ENCODE measurements around the gene CTLA4. TPM values are rescaled to one million over a fixed set of nuclear protein-coding genes. Genes with fewer than 3 reads are reported as not detected.
A peak's percentile ranks its signal among the peaks of the same experiment; 100 is the strongest.
"Not testable (repeated sequence)": the region's sequence is repeated elsewhere in the genome, so short reads cannot be mapped to it uniquely, and the experiment has no call there.

Gene CTLA4
- total and polyA plus RNA-seq, 7 experiments from 2014 or later = 1.9 to 36.7 (median 10.7) TPM

DNA sequence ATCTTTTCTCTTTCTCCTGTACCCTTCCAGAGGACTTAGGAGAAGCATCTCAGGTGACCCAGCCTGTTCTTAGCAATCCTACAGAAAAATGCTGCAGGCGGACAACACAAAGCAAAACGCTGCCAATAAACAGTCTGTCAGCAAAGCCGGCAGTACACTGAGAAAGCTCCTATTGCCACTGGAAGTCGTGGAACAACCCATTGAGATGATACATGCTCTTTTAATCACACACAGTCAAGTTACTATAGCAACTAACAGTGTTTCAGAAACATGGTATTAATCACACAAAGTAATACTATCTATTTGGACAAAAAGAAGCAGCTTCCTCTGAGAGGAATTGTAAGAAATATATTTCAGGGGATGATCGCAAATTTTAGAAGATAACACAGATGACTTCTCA is 10.5 kb downstream of the CTLA4 start:
- intact Hi-C loops (cut with micrococcal nuclease) = loop anchor here in 1 of 2 donors (2.0 kb wide), 1 partner anchor 19 kb away; no protein-coding TSS in a partner anchor

DNA sequence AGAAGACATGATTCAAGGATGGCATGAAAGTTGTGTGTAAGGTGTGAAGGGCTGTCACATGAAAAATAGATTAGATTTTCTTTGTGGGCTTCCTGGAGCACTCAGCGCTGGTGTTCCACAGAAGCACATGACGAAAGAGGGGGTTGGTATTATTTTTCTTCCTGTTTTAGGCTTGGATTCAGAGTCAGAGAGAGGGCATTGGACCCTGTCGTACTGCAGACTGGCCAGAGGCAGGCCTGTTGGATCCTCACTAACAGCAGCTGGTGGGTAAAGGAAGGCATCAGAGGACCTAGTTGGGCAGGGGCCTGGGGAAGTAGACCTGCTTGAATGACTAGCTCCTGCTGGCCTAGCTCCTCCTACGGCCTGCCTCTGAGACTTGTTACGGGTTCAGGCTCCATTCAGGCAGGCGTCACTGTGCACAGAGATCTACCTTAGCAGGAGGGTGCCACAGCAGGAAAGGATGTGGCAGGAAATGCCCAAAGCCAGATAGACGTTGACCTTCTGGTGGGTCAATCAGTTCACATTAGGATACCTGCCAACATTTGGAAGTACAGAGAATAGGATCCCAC is 13.1 kb downstream of the CTLA4 start:
- peaks cover 0 to 15% (median 3%) of the 10 kb centered on the region in 5 donors for H3K36me3 Mint-ChIP-seq
- Histone ChIP-seq H3K27ac (ENCODE audit: low read depth, low read length) (no peak overlapping the region), H3K9me3 (ENCODE audit: control insufficient read depth in 2 of 3, low read length in 3 of 3) (no peaks in the 10 kb centered on the region), H3K4me3 (ENCODE audit: low read length) (no peak overlapping the region), H3K36me3 (ENCODE audit: control insufficient read depth in 2 of 3, insufficient read depth in 3 of 3, low read length in 3 of 3) (no peaks in the 10 kb centered on the region), H3K27me3 (ENCODE audit: control insufficient read depth in 2 of 2, insufficient read depth in 2 of 2, low read length in 2 of 2) (no peaks in the 10 kb centered on the region), H3K4me1 (ENCODE audit: control insufficient read depth in 2 of 2, insufficient read depth in 2 of 2, low read length in 2 of 2) (no peaks in the 10 kb centered on the region)
- DNase-seq = no peak
- ChIA-PET CTCF (interaction anchor here (0.5 to 1.5 kb wide), 2 partner anchors 10 to 394 kb away, joined by 3 read pairs; no protein-coding TSS in a partner anchor), POLR2A (interaction anchor here (0.9 to 2.0 kb wide), 3 partner anchors 9 to 14 kb away, joined by 3 to 6 read pairs (median 5); no protein-coding TSS in a partner anchor)
- H3K4me3 Mint-ChIP-seq = no peak overlapping the region
- H3K27me3 Mint-ChIP-seq = no peaks in the 10 kb centered on the region
- intact Hi-C loops (cut with micrococcal nuclease) = no loop called here
- no peak overlapping the region for H3K27ac Mint-ChIP-seq
- no peak for ATAC-seq
- peaks cover 0 to 8% (median 0%) of the 10 kb centered on the region in 11 donors for H3K9me3 Mint-ChIP-seq
- H3K4me1 Mint-ChIP-seq = peaks cover 0 to 18% (median 6%) of the 10 kb centered on the region in 7 donors

More for the DNA sequence above, 10.5 kb downstream of the CTLA4 start:
- DNase-seq = no peak
- POLR2A ChIA-PET = interaction anchor here (1.0 kb wide), 1 partner anchor 18 kb away, joined by 3 read pairs; no protein-coding TSS in a partner anchor
- H3K9me3 Mint-ChIP-seq = peaks cover 0 to 18% (median 0%) of the 10 kb centered on the region in 11 donors
- Histone ChIP-seq H3K4me1 (ENCODE audit: control insufficient read depth in 2 of 2, insufficient read depth in 2 of 2, low read length in 2 of 2) (peaks cover 9 to 10% of the 10 kb centered on the region in 2 donors), H3K36me3 (ENCODE audit: control insufficient read depth in 2 of 3, insufficient read depth in 3 of 3, low read length in 3 of 3) (peaks cover 0 to 4% (median 0%) of the 10 kb centered on the region in 3 experiments), H3K27me3 (ENCODE audit: control insufficient read depth in 2 of 2, insufficient read depth in 2 of 2, low read length in 2 of 2) (no peaks in the 10 kb centered on the region), H3K27ac (ENCODE audit: low read depth, low read length) (no peak overlapping the region), H3K4me3 (ENCODE audit: low read length) (no peak overlapping the region), H3K9me3 (ENCODE audit: control insufficient read depth in 2 of 3, low read length in 3 of 3) (no peaks in the 10 kb centered on the region)
- peak overlapping the region in 3 of 9 donors; percentile 2 to 78 (median 48) for H3K27ac Mint-ChIP-seq
- no peak for ATAC-seq
- peaks cover 8 to 39% (median 15%) of the 10 kb centered on the region in 5 donors for H3K36me3 Mint-ChIP-seq
- H3K4me1 Mint-ChIP-seq = peaks cover 13 to 34% (median 27%) of the 10 kb centered on the region in 7 donors
- CTCF ChIA-PET = no interaction called here
- no peak overlapping the region for H3K4me3 Mint-ChIP-seq
- H3K27me3 Mint-ChIP-seq = no peaks in the 10 kb centered on the region

DNA sequence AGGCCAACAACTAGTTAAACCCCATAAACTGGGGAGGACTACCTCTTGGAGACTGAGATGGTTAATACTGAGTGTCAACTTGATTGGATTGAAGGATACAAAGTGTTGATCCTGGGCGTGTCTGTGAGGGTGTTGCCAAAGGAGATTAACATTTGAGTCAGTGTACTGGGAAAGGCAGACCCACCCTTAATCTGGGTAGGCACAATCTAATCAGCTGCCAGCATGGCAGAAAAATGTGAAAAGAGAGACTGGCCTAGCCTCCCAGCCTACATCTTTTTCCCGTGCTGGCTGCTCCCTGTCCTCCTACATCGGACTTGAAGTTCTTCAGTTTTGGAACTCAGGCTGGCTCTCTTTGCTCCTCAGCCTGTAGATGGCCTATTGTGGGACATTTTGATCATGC is 13.6 kb downstream of the CTLA4 start:
- CTCF ChIA-PET; H3K4me1 ChIP-seq (ENCODE audit: control insufficient read depth in 2 of 2, insufficient read depth in 2 of 2, low read length in 2 of 2): not testable (repeated sequence)

DNA sequence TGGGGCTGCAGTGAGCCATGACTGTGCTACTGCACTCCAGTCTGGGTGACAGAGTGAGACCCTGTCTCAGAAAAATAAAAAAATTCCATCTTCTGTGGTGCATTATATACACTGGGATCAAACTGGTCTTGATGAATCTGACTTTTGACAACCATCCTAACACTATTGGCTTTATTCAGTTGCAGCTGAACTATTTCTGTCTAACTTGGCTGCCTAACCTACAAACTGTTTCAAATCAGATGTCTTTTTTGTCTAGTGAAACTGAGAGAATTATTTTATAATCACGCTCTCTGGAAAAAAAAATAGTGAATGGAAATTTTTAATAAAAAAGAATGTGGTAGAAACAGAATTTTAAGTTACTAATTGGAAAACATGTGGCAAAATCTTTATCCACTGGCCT is 15.0 kb downstream of the CTLA4 start:
- H3K4me3 Mint-ChIP-seq = no peak overlapping the region
- Histone ChIP-seq H3K9me3 (ENCODE audit: control insufficient read depth in 2 of 3, low read length in 3 of 3) (no peaks in the 10 kb centered on the region), H3K36me3 (ENCODE audit: control insufficient read depth in 2 of 3, insufficient read depth in 3 of 3, low read length in 3 of 3) (no peaks in the 10 kb centered on the region), H3K27me3 (ENCODE audit: control insufficient read depth in 2 of 2, insufficient read depth in 2 of 2, low read length in 2 of 2) (no peaks in the 10 kb centered on the region), H3K4me1 (ENCODE audit: control insufficient read depth in 2 of 2, insufficient read depth in 2 of 2, low read length in 2 of 2) (no peaks in the 10 kb centered on the region), H3K4me3 (ENCODE audit: low read length) (no peak overlapping the region), H3K27ac (ENCODE audit: low read depth, low read length) (no peak overlapping the region)
- H3K27ac Mint-ChIP-seq = no peak overlapping the region
- CTCF ChIA-PET = no interaction called here
- ATAC-seq = no peak
- intact Hi-C loops (cut with micrococcal nuclease) = no loop called here
- DNase-seq = no peak
- H3K4me1 Mint-ChIP-seq = peaks cover 0 to 21% (median 6%) of the 10 kb centered on the region in 7 donors
- POLR2A ChIA-PET = no interaction called here
- H3K27me3 Mint-ChIP-seq = no peaks in the 10 kb centered on the region
- peaks cover 0 to 15% (median 0%) of the 10 kb centered on the region in 5 donors for H3K36me3 Mint-ChIP-seq
- no peaks in the 10 kb centered on the region for H3K9me3 Mint-ChIP-seq

More for the DNA sequence above, 13.6 kb downstream of the CTLA4 start:
- H3K4me3 Mint-ChIP-seq; H3K9me3 Mint-ChIP-seq; H3K27ac Mint-ChIP-seq; H3K27me3 Mint-ChIP-seq; H3K4me3 ChIP-seq (ENCODE audit: low read length); ATAC-seq; DNase-seq; POLR2A ChIA-PET; intact Hi-C loops (cut with micrococcal nuclease); H3K36me3 ChIP-seq (ENCODE audit: control insufficient read depth in 2 of 3, insufficient read depth in 3 of 3, low read length in 3 of 3); H3K9me3 ChIP-seq (ENCODE audit: control insufficient read depth in 2 of 3, low read length in 3 of 3); H3K27ac ChIP-seq (ENCODE audit: low read depth, low read length); H3K27me3 ChIP-seq (ENCODE audit: control insufficient read depth in 2 of 2, insufficient read depth in 2 of 2, low read length in 2 of 2): not testable (repeated sequence)
- Mint-ChIP-seq H3K36me3 (peaks cover 0 to 10% (median 0%) of the 10 kb centered on the region in 5 donors), H3K4me1 (peaks cover 0 to 15% (median 7%) of the 10 kb centered on the region in 7 donors)

DNA sequence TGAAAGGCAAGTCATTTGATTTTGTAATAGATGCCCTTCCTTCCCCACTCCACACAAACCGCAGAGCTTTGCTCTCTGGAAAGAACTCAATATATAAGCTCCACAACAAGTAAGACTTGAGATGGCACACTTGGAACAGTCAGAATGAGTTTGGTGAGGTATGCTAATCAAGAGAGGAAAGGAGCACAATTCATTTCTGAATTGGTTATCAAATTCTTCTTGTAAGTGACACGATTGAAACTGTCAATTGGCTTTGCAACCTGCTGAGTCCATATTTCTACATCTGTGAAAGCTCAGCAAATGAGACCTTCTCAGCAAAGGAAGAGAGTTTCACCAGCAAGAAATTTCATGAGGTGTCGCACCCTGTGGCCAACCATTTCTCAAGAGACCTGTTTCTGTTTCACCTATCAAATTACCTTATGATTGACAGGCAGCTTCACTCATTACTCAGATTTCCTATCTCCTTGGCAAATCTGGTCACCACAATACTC is 19.1 kb downstream of the CTLA4 start:
- H3K27ac ChIP-seq (ENCODE audit: low read depth, low read length) = no peak overlapping the region
- no peak overlapping the region for H3K4me3 Mint-ChIP-seq
- H3K9me3 ChIP-seq (ENCODE audit: control insufficient read depth in 2 of 3, low read length in 3 of 3) = no peaks in the 10 kb centered on the region
- H3K4me1 ChIP-seq (ENCODE audit: control insufficient read depth in 2 of 2, insufficient read depth in 2 of 2, low read length in 2 of 2) = no peaks in the 10 kb centered on the region
- ChIA-PET CTCF (no interaction called here), POLR2A (interaction anchor here (0.8 to 1.9 kb wide), 5 partner anchors 11 to 52 kb away, joined by 3 to 6 read pairs (median 5); no protein-coding TSS in a partner anchor)
- peak overlapping the region in 1 of 9 donors; percentile 66 for H3K27ac Mint-ChIP-seq
- peaks cover 0 to 15% (median 0%) of the 10 kb centered on the region in 5 donors for H3K36me3 Mint-ChIP-seq
- peaks cover 0 to under 1% (median 0%) of the 10 kb centered on the region in 5 donors for H3K27me3 Mint-ChIP-seq
- peaks cover 0 to 43% (median 0%) of the 10 kb centered on the region in 7 donors for H3K4me1 Mint-ChIP-seq
- DNase-seq = no peak
- no peaks in the 10 kb centered on the region for H3K36me3 ChIP-seq (ENCODE audit: control insufficient read depth in 2 of 3, insufficient read depth in 3 of 3, low read length in 3 of 3)
- ATAC-seq = no peak
- H3K27me3 ChIP-seq (ENCODE audit: control insufficient read depth in 2 of 2, insufficient read depth in 2 of 2, low read length in 2 of 2) = no peaks in the 10 kb centered on the region
- intact Hi-C loops (cut with micrococcal nuclease) = no loop called here
- H3K9me3 Mint-ChIP-seq = peaks cover 0 to 4% (median 0%) of the 10 kb centered on the region in 11 donors
- H3K4me3 ChIP-seq (ENCODE audit: low read length) = no peak overlapping the region

DNA sequence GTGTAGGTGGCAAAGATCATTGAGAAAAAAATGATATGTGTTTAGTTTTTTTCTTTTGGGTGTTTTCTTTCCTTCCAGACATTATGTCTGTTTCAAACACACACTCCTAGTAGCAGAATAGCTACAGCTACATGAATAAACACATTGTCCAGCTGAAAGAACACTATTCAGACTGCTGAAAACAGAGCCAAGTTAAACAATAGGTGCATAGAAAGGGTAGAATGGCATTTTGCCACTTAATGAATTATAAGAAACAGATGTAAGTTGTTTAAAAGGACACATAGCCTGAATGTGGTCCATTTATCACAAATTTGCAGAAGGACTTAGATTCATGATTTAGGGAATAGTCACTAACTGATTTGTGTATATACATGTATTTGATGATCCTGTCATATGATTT is 20.1 kb downstream of the CTLA4 start:
- no peak overlapping the region for H3K4me3 ChIP-seq (ENCODE audit: low read length)

More for the DNA sequence above, 20.1 kb downstream of the CTLA4 start:
- H3K27ac ChIP-seq (ENCODE audit: low read depth, low read length) = no peak overlapping the region
- no peaks in the 10 kb centered on the region for H3K4me1 ChIP-seq (ENCODE audit: control insufficient read depth in 2 of 2, insufficient read depth in 2 of 2, low read length in 2 of 2)
- Mint-ChIP-seq H3K27ac (no peak overlapping the region), H3K9me3 (peaks cover 0 to 9% (median 0%) of the 10 kb centered on the region in 11 donors), H3K27me3 (peaks cover 0 to 6% (median 0%) of the 10 kb centered on the region in 5 donors), H3K4me1 (peaks cover 0 to 50% (median 0%) of the 10 kb centered on the region in 7 donors), H3K4me3 (no peak overlapping the region), H3K36me3 (peaks cover 0 to 13% (median 0%) of the 10 kb centered on the region in 5 donors)
- intact Hi-C loops (cut with micrococcal nuclease) = loop anchor here in 1 of 2 donors (2.0 kb wide), 1 partner anchor 19 kb away; no protein-coding TSS in a partner anchor
- POLR2A ChIA-PET = interaction anchor here (1.0 to 1.9 kb wide), 3 partner anchors 10 to 19 kb away, joined by 5 to 6 read pairs (median 5); no protein-coding TSS in a partner anchor
- no peaks in the 10 kb centered on the region for H3K9me3 ChIP-seq (ENCODE audit: control insufficient read depth in 2 of 3, low read length in 3 of 3)
- ATAC-seq (no peak), DNase-seq (no peak)
- H3K27me3 ChIP-seq (ENCODE audit: control insufficient read depth in 2 of 2, insufficient read depth in 2 of 2, low read length in 2 of 2) = no peaks in the 10 kb centered on the region
- CTCF ChIA-PET = no interaction called here
- no peaks in the 10 kb centered on the region for H3K36me3 ChIP-seq (ENCODE audit: control insufficient read depth in 2 of 3, insufficient read depth in 3 of 3, low read length in 3 of 3)
